Right ventricle myocardium inferior (tissue), 1 donor: ENCODE measurements around the gene TJP3. TPM values are rescaled to one million over a fixed set of nuclear protein-coding genes. Genes with fewer than 3 reads are reported as not detected.

Source experiments
- ATAC-seq: fragments of 200-7000 bp; cut with Tn5 transposase; one replicate; pipeline ENCODE4 v1.9.1; 2020; ENCODE audit warnings: mild to moderate bottlenecking, moderate library complexity
- DNase-seq: peaks from one replicate; pipeline ENCODE4 v3.0.0; 2021; ENCODE audit errors: missing footprints
- intact Hi-C: fragments of 100-400 bp; cut with DNase I; formaldehyde crosslinking; loops from one replicate; pipeline ENCODE4 v1.11.0; 2022
- total RNA-seq: library from RNA; stranded (reverse); fragmentation: NEBNext Ultra II Directional; extraction: Animal tissue kit (Norgen Biotek cat#: 25700); gene quantifications from one replicate; pipeline ENCODE4 v1.2.1, GENCODE V29; 2021
- donor health status: DM: no; HTN: yes; CAD: no; lungs with severe emphysema.

TJP3 gene
- total RNA-seq, 1 donor from 2014 or later, result 0.62 TPM

DNA sequence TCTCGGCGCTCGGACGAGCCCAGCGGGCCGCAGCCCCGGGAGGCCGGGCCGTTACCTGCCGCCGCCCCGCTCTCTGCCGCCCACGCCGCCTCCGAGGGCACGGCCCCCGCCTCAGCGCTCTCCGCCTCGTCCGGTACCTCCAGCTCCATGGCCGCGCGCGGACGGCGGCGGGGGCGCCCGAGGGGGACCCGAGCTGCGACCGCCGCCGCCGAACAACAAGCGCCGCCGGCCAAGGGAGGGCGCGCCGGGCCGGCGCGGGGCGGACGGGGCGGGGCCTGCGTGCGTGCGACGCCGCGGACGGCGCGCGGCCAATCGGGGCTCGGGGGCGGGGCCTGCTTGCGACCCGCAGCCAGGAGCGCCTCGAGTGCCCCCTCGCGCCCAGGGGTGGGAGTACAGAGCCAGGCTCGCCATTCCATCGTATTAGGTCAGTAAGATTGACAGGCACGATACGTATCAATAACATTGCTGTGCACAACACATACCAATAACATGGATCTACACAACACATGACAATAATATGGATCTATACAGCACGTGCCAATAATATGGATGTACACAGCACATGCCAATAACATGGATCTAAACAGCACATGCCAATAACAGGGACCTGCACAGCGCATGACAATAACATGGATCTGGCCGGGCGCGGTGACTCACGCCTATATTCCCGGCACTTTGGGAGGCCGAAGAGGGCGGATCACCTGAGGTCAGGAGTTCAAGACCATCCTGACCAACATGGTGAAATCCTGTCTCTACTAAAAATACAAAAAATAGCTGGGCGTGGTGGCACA is 7.7 kb upstream of the TJP3 start, which contains the start of gene PIP5K1C:
Gene PIP5K1C (minus strand): TSS at position 227 of the 791 bp plus-strand sequence. CDS start 78 bp downstream, at position 149.
- intact Hi-C loops, result loop anchor here (2.0 kb wide), 1 partner anchor 34 kb away; no protein-coding TSS in a partner anchor

DNA sequence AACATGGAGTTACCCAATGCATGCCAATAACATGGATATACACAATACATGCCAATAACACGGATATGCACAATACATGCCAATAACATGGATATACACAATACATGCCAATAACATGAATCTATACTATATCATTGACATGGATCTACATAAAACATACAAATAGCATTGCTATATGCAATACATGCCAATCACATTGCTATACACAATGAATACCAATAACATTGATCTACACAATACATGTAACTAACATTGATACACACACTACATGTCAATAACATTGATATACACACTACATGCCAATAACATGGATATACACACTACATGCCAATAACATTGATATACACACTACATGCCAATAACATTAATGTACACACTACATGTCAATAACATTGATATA is 7.0 kb upstream of the TJP3 start:
- ATAC-seq (no peak), DNase-seq (no peak)
- intact Hi-C loops, result loop anchor here (2.0 kb wide), 1 partner anchor 34 kb away; no protein-coding TSS in a partner anchor

More for the DNA sequence above, 7.7 kb upstream of the TJP3 start, which contains the start of gene PIP5K1C:
- ATAC-seq (peak; percentile 95), DNase-seq (peak; percentile 96)

DNA sequence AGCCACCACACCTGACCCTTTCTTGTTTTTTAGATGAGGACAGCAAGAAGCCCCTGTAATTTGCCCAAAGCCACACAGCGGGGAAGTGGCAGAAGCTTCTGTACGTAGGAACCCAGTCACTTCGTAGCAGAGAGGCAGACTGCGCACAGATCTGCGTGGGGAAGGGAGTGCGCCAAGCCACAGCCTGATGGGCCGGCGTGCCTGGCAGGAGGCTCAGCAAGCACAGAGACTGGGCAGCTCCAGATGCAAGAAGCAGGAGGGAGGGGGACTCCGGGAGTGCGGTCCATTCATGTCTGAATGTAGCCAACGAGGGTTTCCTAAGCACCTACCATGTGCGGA is 347 bp upstream of the TJP3 start:
- no peak for ATAC-seq
- DNase-seq, result no peak
- intact Hi-C loops, result no loop called here

DNA sequence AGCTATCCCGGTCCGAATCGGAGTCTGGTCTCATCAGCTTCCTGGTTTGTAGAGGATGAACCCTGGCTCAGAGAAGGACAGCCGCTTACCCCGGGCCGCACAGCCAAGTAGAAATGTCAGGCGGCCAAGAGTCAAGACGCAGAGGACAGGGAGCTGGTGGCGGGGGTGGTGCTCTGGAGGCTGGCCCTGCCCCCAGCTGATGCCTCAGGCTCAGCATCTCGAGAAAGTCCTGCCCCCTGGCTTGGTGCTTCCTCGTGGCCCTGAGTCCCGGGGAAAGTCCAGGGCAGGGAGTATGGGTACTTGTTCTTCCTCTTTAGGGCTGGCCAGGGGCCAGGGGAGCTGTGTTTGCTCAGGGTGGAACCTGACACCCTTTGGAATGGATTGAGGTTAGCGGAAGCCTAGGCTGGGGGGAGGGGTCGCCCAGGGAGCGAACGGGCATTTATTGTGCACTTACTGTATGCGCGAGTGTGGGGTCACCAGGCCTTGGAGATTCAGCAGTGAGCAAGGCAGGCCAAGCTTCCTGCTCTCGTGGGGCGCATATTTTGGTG is 2.2 kb downstream of the TJP3 start:
- ATAC-seq (peak; percentile 76), DNase-seq (peak; percentile 90)

DNA sequence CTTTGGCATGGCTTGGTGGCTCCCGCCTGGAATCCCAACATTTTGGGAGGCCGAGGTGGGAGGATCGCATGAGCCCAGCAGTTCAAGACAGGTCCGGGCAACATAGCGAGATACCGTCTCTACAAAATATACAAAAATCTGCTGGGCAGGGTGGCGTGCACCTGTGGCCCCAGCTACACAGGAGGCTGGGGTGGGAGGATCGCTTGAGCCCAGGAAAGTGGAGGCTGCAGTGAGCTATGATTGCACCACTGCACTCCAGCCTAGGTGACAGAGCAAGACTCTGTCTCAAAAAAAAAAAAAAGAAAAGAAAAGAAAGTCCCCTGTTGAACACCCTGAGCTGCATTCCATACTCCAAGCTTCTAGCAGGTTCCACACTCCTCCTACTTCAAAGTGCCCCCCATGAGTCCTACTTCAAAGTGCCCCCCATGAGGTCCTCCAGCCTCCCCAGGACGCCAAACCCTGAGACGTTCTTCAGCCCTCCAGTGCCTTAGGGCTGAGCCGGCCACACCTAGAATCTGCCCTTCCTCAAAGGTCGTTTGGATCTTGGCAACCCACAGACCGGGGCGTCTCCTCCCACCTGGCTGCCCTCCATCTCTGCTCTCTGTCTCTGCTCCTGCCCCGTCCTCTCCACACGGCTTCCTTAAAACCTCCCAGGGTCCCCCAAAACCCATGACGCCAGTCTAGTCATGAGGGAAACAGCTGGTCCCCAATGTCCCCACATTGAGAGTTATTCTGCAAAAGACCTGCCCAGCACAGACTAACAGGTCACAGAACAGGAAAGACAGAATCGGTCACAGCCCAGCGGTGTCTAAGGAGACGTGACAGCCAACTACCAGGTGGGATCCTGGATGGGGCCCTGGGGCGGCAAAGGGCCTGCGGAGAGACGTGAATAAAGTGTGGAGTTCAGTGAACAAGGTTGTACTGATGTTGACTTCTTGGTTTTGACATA is 4.8 kb downstream of the TJP3 start:
- ATAC-seq (peak; percentile 54), DNase-seq (no peak)
- intact Hi-C loops, result no loop called here

More for the DNA sequence above, 2.2 kb downstream of the TJP3 start:
- intact Hi-C loops, result no loop called here

DNA sequence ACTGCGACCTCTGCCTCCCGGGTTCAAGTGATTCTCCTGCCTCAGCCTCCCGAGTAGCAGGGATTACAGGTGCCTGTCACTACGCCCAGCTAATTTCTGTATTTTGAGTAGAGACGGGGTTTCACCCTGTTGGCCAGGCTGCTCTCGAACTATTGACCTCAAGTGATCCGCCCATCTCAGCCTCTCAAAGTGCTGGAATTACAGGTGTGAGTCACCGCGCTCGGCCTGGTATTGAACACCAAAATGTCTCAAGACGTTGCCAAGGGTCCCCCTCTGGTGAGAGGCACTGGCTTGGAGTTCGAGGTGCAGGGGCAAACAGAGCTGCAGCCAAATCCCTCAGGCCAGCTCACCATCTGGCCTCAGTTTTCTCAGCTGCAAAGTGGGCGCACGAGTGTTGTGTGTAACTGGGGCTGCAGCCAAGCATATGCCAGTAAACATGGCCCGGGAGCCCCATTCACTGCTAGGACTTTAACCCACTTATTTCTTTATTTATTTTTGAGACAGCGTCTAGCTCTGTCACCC is 8.0 kb downstream of the TJP3 start:
- intact Hi-C loops, result no loop called here
- ATAC-seq, result no peak
- no peak for DNase-seq

DNA sequence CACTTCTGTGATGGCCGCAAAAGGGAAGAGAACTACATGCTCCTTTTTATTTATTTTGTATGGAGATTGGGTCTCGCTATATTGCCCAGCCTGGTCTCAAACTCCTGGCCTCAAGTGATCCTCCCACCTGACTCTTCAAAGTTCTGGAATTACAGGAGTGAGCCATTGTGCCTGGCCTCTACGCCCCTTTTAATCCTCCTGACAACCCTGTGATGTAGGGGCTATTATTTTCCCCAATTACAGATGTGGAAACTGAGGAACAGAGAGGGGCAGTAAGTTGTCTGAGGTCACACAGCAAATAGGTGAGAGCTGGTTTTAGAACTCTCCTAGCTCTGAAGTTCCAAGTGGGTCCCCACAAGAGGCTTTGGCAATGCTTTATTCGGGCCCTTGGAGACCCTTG is 11.7 kb downstream of the TJP3 start:
- DNase-seq, result no peak
- intact Hi-C loops, result no loop called here
- ATAC-seq, result no peak

DNA sequence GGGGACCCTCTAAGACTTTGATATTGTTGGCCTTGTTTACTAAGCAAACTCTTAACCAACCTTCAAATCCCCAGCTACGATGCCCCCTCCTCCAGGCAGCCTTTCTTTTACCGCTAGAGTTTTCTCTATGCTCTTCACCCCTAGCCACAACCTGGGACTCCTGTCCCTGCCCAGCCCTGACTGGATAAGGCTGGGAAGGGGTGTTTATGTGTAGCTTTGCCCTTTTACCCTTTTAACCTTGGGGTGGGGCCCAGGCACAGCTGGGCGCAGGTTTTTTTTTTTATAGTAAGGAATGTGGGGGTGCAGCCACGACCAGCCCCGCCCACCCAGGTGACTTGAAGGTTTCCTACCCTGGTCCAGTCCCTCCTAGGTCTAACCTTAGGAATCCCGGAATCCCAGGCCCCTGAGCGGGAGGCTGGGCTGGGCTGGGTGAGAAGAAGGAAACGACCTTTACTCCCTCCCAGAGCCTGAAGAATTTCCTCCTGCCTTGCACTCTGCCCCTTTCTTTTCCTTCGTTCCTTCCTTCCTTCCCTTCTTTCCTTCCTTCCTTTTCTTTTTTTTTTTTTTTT is 12.2 kb downstream of the TJP3 start:
- intact Hi-C loops, result no loop called here
- no peak for ATAC-seq
- DNase-seq, result no peak

DNA sequence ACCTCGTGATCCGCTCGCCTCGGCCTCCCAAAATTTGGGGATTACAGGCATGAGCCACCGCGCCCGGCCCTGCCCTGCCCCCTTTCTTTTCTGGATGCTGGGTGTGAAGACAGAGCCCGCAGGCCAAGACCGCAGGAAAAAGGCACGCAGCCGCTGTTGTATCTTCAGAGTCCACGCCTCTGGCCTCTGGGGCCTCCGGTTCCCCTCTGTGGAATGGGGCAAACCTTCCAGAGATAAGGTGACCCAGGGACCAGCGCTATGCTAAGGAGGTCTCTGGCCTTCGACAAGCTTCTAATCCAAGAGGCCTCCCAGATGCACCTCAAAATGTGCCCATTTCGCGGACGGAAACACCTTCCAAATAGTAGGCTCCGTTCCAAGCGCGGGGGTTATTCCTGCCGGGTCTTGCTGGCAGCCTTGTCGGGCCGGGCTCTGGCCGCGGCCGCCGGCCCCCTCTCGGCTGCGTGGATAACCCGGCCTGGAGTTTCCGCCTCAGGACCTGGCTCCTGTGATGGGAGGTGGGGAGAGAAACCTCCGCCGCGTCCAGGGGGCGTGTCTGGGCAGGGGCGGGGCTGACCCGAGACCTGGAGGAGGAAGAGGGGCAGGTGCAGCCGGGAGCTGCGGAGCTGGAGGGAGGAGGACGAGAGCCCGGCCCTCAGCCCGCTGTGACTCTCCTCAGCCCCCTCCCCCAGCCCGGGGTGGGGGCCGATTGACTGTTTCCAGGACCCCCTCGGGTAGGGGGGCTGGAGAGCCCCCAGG is 13.1 kb downstream of the TJP3 start:
- DNase-seq, result peak; percentile 83
- intact Hi-C loops, result no loop called here
- ATAC-seq, result peak; percentile 57

DNA sequence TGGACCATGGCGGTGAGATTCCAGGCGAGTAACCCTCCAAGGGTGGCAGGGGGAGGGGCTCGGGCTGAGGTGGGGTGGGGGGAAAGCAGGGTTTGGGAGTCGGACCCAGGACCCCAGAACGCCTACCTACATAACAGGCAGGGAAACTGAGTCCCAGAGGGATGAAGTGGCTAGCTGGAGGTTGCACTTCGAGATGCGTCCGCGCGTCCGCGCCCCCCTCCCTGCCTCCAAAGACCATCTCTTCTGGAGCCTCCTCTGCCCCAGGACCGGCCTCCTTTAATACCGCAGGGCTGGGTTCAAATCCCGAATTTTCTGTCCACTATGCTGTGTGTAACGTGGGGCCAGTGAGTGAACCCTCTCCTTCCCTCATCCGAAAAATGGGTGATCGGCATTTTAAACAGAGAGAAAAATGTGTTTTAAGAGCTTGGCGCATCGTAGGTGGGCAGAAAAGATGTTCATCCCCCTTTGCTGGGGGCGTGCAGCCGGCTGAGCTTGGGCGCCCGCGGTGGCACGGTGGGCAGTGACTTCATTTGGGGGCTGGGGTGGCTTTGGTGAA is 13.8 kb downstream of the TJP3 start:
- intact Hi-C loops, result no loop called here
- DNase-seq (no peak), ATAC-seq (no peak)

DNA sequence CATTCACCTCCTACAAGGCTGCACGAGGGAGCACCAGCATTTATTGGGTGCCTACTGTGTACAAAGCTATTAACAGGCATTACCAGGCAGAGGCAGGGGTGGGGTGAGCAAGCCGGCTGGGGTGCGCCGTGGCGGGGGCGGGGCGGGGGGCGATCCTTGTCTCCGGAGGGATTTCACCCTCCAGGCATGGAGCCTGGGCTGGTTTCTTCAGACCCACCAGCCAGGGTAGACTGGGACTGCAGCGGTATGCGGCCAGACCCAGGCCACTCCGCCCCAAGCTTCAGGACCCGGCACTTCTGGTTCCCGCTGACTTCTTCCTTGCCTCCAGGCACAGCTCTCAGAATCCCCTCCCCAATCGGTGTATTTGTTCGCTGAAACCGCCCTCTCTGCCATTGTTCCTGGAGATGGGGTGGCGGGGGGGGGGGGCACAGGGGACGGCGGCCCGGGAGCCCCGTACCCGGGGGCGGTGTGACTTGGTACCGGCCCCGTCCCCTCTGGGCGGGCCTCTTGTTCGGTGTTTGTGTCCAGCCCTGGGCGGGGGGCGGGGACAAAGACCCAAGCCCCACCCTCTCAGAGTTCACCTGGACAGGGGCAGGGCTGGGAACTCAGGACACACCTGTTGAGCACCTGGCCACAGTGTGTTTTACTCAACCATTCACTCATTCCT is 14.4 kb downstream of the TJP3 start:
- no peak for DNase-seq

DNA sequence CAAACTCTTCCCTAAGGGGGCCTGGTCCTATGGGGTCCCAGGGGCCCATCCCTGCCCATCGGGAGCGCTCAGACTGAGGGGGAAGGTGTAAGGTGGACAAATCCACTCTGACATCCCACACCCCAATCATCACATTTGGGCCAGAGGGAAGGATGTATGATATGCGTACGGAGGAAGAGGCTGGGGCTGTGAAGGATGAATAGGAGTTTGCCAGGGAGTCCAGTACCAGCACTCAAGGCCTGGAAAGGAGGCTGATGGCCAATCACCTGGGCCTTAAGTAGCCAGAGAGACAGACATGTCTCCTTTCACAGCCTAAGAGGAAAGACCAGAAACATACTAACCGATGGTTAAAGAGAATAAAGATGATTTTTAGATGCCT is 14.9 kb downstream of the TJP3 start:
- intact Hi-C loops, result no loop called here
- ATAC-seq (no peak), DNase-seq (no peak)

More for the DNA sequence above, 14.4 kb downstream of the TJP3 start:
- no peak for ATAC-seq
- intact Hi-C loops, result no loop called here

DNA sequence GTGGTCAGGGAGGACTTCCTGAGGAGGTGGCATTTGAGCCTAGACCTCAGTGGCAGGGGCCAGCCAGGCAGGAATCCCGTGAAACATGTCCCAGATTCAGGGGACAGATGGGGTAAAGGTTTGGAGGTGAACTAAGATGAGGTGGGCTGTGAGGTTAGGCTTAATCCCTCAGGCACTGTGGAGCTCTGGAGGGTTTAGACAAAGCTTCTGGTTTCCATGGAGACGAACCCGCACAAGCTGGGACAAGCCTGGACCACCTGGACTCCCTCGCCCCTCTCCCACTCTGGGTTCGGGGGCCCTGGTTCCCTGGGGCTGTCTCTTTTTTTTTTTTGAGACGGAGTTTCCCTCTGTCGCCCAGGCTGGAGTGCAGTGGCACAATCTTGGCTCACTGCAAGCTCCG is 15.7 kb downstream of the TJP3 start:
- intact Hi-C loops, result no loop called here
- DNase-seq, result no peak
- no peak for ATAC-seq

DNA sequence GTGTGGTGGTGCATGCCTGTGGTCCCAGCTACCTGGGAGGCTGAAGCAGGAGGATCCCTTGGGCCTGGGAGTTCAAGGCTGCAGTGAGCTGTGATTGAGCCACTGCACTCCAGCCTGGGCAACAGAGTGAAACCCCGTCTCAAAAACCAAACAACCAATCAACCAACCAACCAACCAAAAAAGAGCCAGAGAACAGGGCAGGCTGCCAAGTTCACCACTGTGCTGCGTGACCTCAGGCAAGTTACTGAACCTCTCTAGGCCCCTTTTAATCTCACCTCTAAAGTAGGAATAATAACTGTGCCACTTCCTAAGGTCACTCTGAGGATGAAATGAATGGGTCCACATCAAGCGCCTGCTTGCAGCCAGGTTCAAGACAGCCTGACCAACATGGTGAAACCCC is 16.9 kb downstream of the TJP3 start:
- intact Hi-C loops, result no loop called here
- DNase-seq (no peak), ATAC-seq (no peak)

DNA sequence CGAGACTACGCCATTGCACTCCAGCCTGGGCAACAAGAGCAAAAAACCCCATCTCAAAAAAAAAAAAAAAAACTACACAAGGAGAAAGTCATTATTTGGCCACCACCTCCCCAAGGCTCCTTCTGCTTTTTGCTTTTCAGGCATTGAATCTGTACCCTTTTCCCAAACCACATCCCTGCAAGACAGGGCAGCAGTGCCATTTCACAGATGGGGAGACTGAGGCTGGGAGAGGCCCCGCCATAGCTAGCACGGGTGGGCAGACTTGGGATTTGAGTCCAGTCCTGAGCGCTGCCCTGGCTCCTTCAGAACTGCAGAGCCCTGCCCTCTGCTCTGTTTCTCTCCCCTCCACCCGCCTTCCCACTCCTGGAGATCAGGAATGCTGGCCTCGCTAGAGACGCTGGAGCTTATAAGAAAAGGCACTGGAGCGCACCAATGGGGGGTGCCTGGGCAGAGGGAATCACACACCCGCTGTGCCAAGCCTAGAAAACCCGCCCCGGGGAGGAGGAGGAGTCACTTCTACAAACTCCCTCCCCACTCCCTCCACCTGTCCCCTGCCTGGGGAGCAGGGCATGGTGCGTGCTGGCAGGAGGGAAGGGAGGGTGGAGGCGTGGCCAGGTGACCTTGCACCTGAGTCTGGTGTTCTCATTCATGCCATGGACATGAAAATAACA is 17.6 kb downstream of the TJP3 start:
- ATAC-seq, result no peak

DNA sequence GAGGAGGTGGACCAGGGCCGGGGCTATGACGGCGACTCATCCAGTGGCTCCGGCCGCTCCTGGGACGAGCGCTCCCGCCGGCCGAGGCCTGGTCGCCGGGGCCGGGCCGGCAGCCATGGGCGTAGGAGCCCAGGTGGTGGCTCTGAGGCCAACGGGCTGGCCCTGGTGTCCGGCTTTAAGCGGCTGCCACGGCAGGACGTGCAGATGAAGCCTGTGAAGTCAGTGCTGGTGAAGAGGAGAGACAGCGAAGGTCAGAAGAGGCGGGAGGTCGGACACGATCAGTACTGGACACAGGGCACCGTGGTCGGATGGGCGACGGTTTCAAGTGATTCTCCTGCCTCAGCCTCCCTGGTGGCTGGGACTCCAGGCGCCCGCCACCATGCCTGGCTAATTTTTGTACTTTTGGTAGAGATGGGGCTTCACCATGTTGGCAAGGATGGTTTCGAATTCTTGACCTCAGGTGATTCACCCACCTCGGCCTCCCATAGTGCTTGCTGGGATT is 22.3 kb downstream of the TJP3 start:
- ATAC-seq, result no peak

More for the DNA sequence above, 17.6 kb downstream of the TJP3 start:
- intact Hi-C loops, result no loop called here
- DNase-seq, result no peak

DNA sequence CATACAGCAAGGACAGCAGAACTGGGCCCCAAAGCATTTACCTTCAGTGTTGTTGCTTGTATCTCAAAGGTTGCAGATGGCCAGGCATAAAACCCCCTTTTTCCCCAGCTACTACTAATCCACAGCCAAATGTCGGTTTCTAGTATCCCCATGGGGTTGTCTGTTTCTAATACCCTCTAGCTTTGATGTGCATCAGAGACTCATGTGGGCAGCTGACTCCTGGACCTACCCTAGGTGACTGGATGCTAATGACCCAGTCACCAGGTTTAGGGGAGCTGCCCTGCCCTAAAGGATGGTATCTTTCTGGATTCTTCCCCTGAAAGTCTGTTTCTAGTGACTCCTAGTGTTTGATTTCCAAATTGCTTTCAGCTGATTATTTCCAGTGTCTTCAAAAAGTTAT is 23.9 kb downstream of the TJP3 start:
- DNase-seq (no peak), ATAC-seq (no peak)
- intact Hi-C loops, result no loop called here

More for the DNA sequence above, 22.3 kb downstream of the TJP3 start:
- DNase-seq, result no peak
- intact Hi-C loops, result no loop called here
